GM23248 (cell line): ENCODE measurements around the gene ST3GAL3. TPM values are rescaled to one million over a fixed set of nuclear protein-coding genes. Genes with fewer than 3 reads are reported as not detected.
A peak's percentile ranks its signal among the peaks of the same experiment; 100 is the strongest.

Experiments
- DNase-seq: peaks from one replicate; pipeline ENCODE4 v3.0.0-alpha.2; 2015
- H2AFZ ChIP-seq: fragments of 200-600 bp; sonication (generic); 2 replicates; pipeline ENCODE4 v1.6.1; 2016; ENCODE audit warnings: antibody characterized with exemption
- H3F3A ChIP-seq: fragments of 200-600 bp; sonication (generic); 2 replicates; pipeline ENCODE4 v1.6.1; 2016; ENCODE audit warnings: mild to moderate bottlenecking, antibody characterized with exemption, mixed run types; ENCODE audit not compliant: insufficient read depth
- H3K27ac ChIP-seq: fragments of 200-600 bp; sonication (generic); 2 replicates; pipeline ENCODE4 v1.5.1; 2016; ENCODE audit warnings: mild to moderate bottlenecking
- H3K27me3 ChIP-seq: fragments of 200-600 bp; sonication (generic); replicated peaks from 2 replicates; pipeline ENCODE4 v1.6.1; 2016; ENCODE audit warnings: mild to moderate bottlenecking; ENCODE audit not compliant: insufficient read depth
- H3K36me3 ChIP-seq: fragments of 200-600 bp; sonication (generic); 2 replicates; pipeline ENCODE4 v1.6.1; 2016; ENCODE audit warnings: low read depth, mild to moderate bottlenecking
- H3K4me1 ChIP-seq: fragments of 200-600 bp; sonication (generic); 2 replicates; pipeline ENCODE4 v1.6.1; 2016; ENCODE audit warnings: mild to moderate bottlenecking; ENCODE audit not compliant: insufficient read depth
- H3K4me2 ChIP-seq: fragments of 200-600 bp; sonication (generic); one replicate; pipeline ENCODE4 v1.6.1; 2016; ENCODE audit warnings: mild to moderate bottlenecking; ENCODE audit not compliant: unreplicated experiment
- H3K4me3 ChIP-seq: fragments of 200-600 bp; sonication (generic); 2 replicates; pipeline ENCODE4 v1.5.1; 2016; ENCODE audit warnings: mild to moderate bottlenecking
- H3K79me2 ChIP-seq: fragments of 200-600 bp; sonication (generic); 2 replicates; pipeline ENCODE4 v1.6.1; 2016; ENCODE audit warnings: mild to moderate bottlenecking; ENCODE audit not compliant: insufficient read depth
- H3K9ac ChIP-seq: fragments of 200-600 bp; sonication (generic); 2 replicates; pipeline ENCODE4 v1.6.1; 2016; ENCODE audit warnings: mild to moderate bottlenecking
- H3K9me2 ChIP-seq: fragments of 200-600 bp; sonication (generic); 2 replicates; pipeline ENCODE4 v1.6.1; 2016; ENCODE audit warnings: mixed run types, mild to moderate bottlenecking, moderate library complexity; ENCODE audit not compliant: insufficient read depth
- H3K9me3 ChIP-seq: fragments of 200-600 bp; sonication (generic); one replicate; pipeline ENCODE4 v1.6.1; 2017; ENCODE audit warnings: low read depth
- H4K20me1 ChIP-seq: fragments of 200-600 bp; sonication (generic); 2 replicates; pipeline ENCODE4 v1.6.0; 2016; ENCODE audit not compliant: insufficient read depth
- EZH2 ChIP-seq: fragments of 200-600 bp; sonication (generic); IDR thresholded peaks from 2 replicates; pipeline ENCODE4 v1.6.1; 2018; ENCODE audit warnings: antibody characterized with exemption, mild to moderate bottlenecking; ENCODE audit not compliant: insufficient read depth, poor library complexity, severe bottlenecking
- EZH2phosphoT487 ChIP-seq: fragments of 200-600 bp; sonication (generic); IDR thresholded peaks from 2 replicates; pipeline ENCODE4 v1.6.1; 2018; ENCODE audit warnings: antibody characterized with exemption, moderate library complexity, mild to moderate bottlenecking, low read depth; ENCODE audit not compliant: insufficient read depth
- WGBS, 2 experiments: methylation state at CpG; one replicate each; pipeline ENCODE4 v1.1.6; 2015 to 2017; ENCODE audit warnings: low lambda C conversion rate in 2 of 2, low coverage in 1 of 2; ENCODE audit errors: missing lambda C conversion rate in 2 of 2; 5-methylcytosine and 5-hydroxymethylcytosine counted together
- in situ Hi-C: fragments of 300-500 bp; cut with MboI; formaldehyde crosslinking; loops from 2 replicates; pipeline ENCODE4 v1.15.0; 2020
- polyA plus RNA-seq: library from polyadenylated mRNA; unstranded; fragments of >200 nt; fragmentation: Nextera tagmentation; extraction: Ambion mirVana; gene quantifications from 2 replicates; pipeline ENCODE4 v1.2.1, GENCODE V29; 2016
- total RNA-seq: library from RNA; depleted of rRNA; stranded (reverse); fragments of >200 nt; shearing (Covaris generic); gene quantifications from 2 replicates; pipeline ENCODE4 v1.2.3, GENCODE V29; 2014

Gene ST3GAL3
- total and polyA plus RNA-seq, 2 experiments from 2014 or later, result 9.7 to 13.8 TPM

DNA sequence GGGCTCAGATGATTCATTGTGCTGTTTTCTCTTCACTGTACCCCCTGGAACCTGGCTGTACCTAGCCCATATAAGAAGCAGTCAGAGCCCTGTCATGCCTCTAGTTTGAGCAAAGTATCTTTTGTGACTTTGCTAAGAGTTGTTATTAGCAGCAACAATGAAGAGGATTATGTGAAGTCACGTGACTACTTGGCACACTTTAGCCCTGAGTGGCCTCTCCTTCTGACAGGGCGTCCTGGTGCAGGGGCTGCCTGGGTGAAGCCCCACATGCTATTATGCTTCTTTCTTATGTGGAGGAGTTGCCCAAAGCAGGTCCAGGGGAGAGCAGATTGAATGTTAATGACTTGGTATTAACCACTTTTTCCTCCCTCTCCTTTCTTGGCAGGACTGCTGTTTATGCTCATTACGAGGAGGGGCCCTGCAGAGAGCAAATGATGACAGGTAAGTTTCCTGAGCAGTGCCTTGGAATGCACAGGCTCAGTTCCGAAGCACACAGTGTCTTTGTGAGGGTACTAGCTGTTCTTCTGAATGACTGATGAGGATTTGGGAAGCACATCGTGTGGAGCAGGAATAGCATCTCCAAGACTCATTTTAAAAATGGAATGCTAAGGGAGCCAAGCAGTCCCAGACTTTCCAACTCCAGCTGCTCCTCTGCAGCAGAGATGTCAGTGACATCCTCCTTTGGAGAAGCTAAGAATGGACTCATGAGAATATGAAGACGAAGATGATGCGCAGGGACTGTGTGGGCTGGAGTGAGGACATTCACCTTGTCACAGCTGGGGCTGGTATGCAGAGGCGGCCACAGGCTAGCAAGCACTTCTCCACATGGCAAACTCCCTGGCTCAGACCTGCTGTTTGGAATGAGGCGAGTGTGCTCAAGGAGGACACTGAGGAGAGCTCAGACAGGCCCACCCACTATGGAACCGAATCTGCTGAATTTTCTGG is 15.2 kb upstream of the ST3GAL3 start:
- DNase-seq, result no peak
- H3K4me3 ChIP-seq, result no peak overlapping the region
- in situ Hi-C loops, result no loop called here
- H3K27me3 ChIP-seq, result no peaks in the 10 kb centered on the region
- H2AFZ ChIP-seq, result no peak overlapping the region
- no peak for TF ChIP-seq EZH2phosphoT487
- TF ChIP-seq EZH2, result no peak
- peaks cover 88% of the 10 kb centered on the region for H3K36me3 ChIP-seq
- peaks cover 25% of the 10 kb centered on the region; the same call in 1 of the 2 replicates for H3K79me2 ChIP-seq
- 88 to 93% methylated on average over 10 of the region's 10 CpGs for WGBS, 2 experiments
- peaks cover 5% of the 10 kb centered on the region; the same call in 1 of the 2 replicates for H4K20me1 ChIP-seq
- H3K4me1 ChIP-seq, result peaks cover 14% of the 10 kb centered on the region
- no peak overlapping the region for H3K27ac ChIP-seq
- no peak overlapping the region for H3K4me2 ChIP-seq
- H3K9me2 ChIP-seq, result no peaks in the 10 kb centered on the region
- H3K9ac ChIP-seq, result no peak overlapping the region
- H3F3A ChIP-seq, result peaks cover 20% of the 10 kb centered on the region
- no peaks in the 10 kb centered on the region for H3K9me3 ChIP-seq

DNA sequence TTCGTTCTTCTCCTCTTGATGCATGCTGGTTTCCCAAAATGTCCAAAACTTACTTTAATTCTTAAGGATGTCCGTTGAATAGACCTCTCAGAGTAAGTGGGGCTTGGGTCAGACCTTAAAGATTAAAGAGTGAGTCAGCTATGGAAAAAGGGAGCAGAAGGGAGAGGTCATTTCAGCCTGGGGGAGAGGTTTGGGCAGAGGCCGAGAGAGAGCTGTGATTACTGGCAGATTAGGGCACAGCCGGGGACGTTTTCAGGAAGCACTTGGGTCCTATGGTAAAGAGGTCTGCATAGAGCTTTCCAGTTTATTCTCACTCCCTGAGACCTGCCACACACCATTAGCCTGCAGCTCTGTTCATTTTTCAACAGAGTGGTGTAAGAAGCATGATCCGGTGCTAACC is 14.0 kb upstream of the ST3GAL3 start:
- Histone ChIP-seq H3K27me3 (no peaks in the 10 kb centered on the region), H3K79me2 (peaks cover 25% of the 10 kb centered on the region; the same call in 1 of the 2 replicates), H3K4me3 (no peak overlapping the region), H3K9me3 (no peaks in the 10 kb centered on the region), H3K4me1 (peaks cover 4% of the 10 kb centered on the region), H3F3A (peaks cover 8% of the 10 kb centered on the region), H3K4me2 (no peak overlapping the region), H3K9ac (no peak overlapping the region), H2AFZ (no peak overlapping the region), H4K20me1 (no peaks in the 10 kb centered on the region), H3K27ac (no peak overlapping the region), H3K36me3 (peaks cover 82% of the 10 kb centered on the region), H3K9me2 (no peaks in the 10 kb centered on the region)
- in situ Hi-C loops, result no loop called here
- DNase-seq, result no peak
- 95 to 97% methylated on average over 6 of the region's 6 CpGs for WGBS, 2 experiments
- no peak for TF ChIP-seq EZH2phosphoT487
- TF ChIP-seq EZH2, result no peak

DNA sequence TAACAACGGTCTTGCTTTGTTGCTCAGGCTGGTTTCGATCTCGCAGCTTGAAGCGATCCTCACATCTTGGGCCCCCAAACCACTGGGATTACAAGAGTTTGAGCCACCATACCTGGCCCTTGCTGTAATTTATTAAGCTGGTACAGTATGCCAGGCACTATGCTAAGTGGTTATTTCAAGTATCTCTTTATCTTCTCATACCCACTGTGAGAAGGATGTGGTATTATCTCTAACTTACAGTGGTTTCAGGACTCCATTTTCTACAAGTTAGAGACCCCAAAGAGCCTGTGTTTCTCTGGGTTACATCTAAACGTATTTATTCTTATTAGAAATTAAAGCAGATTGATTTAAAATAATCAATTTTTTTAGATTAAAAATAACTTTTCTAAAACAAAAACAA is 8.1 kb upstream of the ST3GAL3 start:
- H2AFZ ChIP-seq, result no peak overlapping the region
- TF ChIP-seq EZH2phosphoT487 (no peak), EZH2 (no peak)
- DNase-seq, result no peak
- 0 out of 2 replicates have a peak, but pooled peaks cover 14% of the 10 kb centered on the region for H3K79me2 ChIP-seq
- no peak overlapping the region for H3K4me2 ChIP-seq
- in situ Hi-C loops, result no loop called here
- no peaks in the 10 kb centered on the region for H4K20me1 ChIP-seq
- H3K9me3 ChIP-seq, result no peaks in the 10 kb centered on the region
- H3K9me2 ChIP-seq, result no peaks in the 10 kb centered on the region
- H3K4me1 ChIP-seq, result no peaks in the 10 kb centered on the region
- peaks cover 79% of the 10 kb centered on the region for H3K36me3 ChIP-seq
- H3K4me3 ChIP-seq, result no peak overlapping the region
- H3F3A ChIP-seq, result peaks cover 24% of the 10 kb centered on the region
- H3K9ac ChIP-seq, result no peak overlapping the region
- H3K27me3 ChIP-seq, result no peaks in the 10 kb centered on the region
- no peak overlapping the region for H3K27ac ChIP-seq
- 96 to 98% methylated on average over 5 of the region's 5 CpGs for WGBS, 2 experiments

GRCh38 chr1:43703836-43704235 is 3.5 kb upstream of the ST3GAL3 start:
- peak overlapping the region; percentile 9; the same call in 1 of the 2 replicates for H3K27ac ChIP-seq

More at GRCh38 chr1:43703836-43704235, 3.5 kb upstream of the ST3GAL3 start:
- peaks cover 45% of the 10 kb centered on the region for H3K36me3 ChIP-seq
- no peaks in the 10 kb centered on the region for H3K27me3 ChIP-seq
- no peak overlapping the region for H2AFZ ChIP-seq
- TF ChIP-seq EZH2phosphoT487 (no peak), EZH2 (no peak)
- no peaks in the 10 kb centered on the region for H4K20me1 ChIP-seq
- peaks cover 35% of the 10 kb centered on the region for H3F3A ChIP-seq
- no peak overlapping the region for H3K9ac ChIP-seq
- no peaks in the 10 kb centered on the region for H3K9me2 ChIP-seq
- H3K79me2 ChIP-seq, result peaks cover 16% of the 10 kb centered on the region
- peaks cover 16% of the 10 kb centered on the region for H3K4me1 ChIP-seq
- no peaks in the 10 kb centered on the region for H3K9me3 ChIP-seq
- H3K4me2 ChIP-seq, result no peak overlapping the region
- H3K4me3 ChIP-seq, result no peak overlapping the region
- DNase-seq, result peak; percentile 54
- in situ Hi-C loops, result no loop called here
